Transverse colon (tissue), 4 donors: ENCODE measurements around the gene FXYD2. TPM values are rescaled to one million over a fixed set of nuclear protein-coding genes. Genes with fewer than 3 reads are reported as not detected.

Experiments used
- DNase-seq: peaks from one replicate; pipeline ENCODE4 v3.0.0-alpha.2; 2019
- H3K27ac ChIP-seq, 4 donors: fragments of 200-600 bp; sonication (generic); 2 replicates each; pipeline ENCODE4 v1.5.1; 2016 to 2018; ENCODE audit warnings: inconsistent platforms in 4 of 4
- H3K27me3 ChIP-seq: fragments of 200-600 bp; sonication (generic); 2 replicates; pipeline ENCODE4 v1.5.1; 2017; ENCODE audit warnings: inconsistent platforms
- H3K36me3 ChIP-seq, 4 donors: fragments of 200-600 bp; sonication (generic); 2 replicates each; pipeline ENCODE4 v1.5.1; 2017 to 2019; ENCODE audit warnings: inconsistent platforms in 4 of 4
- H3K4me1 ChIP-seq, 4 donors: fragments of 200-600 bp; sonication (generic); 2 replicates each; pipeline ENCODE4 v1.5.1; 2017 to 2020; ENCODE audit warnings: inconsistent platforms in 4 of 4
- H3K4me3 ChIP-seq, 4 donors: fragments of 200-600 bp; sonication (generic); 1 replicate in 1 of 4; 2 replicates in 3 of 4; pipeline versions ENCODE4 v1.5.1 to v1.6.1; 2017 to 2019; ENCODE audit warnings: inconsistent platforms in 4 of 4
- H3K9me3 ChIP-seq, 2 donors: fragments of 200-600 bp; sonication (generic); 2 replicates each; pipeline ENCODE4 v1.5.1; 2017 to 2019; ENCODE audit warnings: inconsistent platforms in 2 of 2
- CTCF ChIP-seq, 5 experiments: fragments of 200-600 bp in 3 of 5; fragments of 450-650 bp in 2 of 5; sonication (generic) in 3 of 5; IDR thresholded peaks; 1 replicate in 2 of 5; 2 replicates in 3 of 5; pipeline ENCODE4 v1.5.1; 2016 to 2017; ENCODE audit warnings: antibody characterized with exemption in 5 of 5, inconsistent platforms in 3 of 5, mild to moderate bottlenecking in 2 of 5, moderate library complexity in 1 of 5
- EP300 ChIP-seq: sonication (generic); formaldehyde crosslinking; IDR thresholded peaks from one replicate; pipeline ENCODE4 v1.6.1; 2017; ENCODE audit warnings: antibody characterized with exemption, low read depth
- POLR2A ChIP-seq: fragments of 450-650 bp; IDR thresholded peaks from one replicate; pipeline ENCODE4 v1.6.1; 2016; ENCODE audit warnings: antibody characterized with exemption, mild to moderate bottlenecking, moderate library complexity
- POLR2AphosphoS5 ChIP-seq, 3 donors: sonication (generic); formaldehyde crosslinking; IDR thresholded peaks; one replicate each; pipeline ENCODE4 v1.6.1; 2016; ENCODE audit warnings: antibody characterized with exemption in 3 of 3
- WGBS, 2 donors: methylation state at CpG; one replicate each; pipeline ENCODE4 v1.1.5; 2018; ENCODE audit warnings: low coverage in 1 of 2; 5-methylcytosine and 5-hydroxymethylcytosine counted together
- in situ Hi-C, 4 donors: fragments of 200-750 bp; cut with MboI; loops; one replicate each; pipeline versions ENCODE4 v1.15.0 to v1.15.1; 2017; ENCODE audit warnings: low sequenced_read_pairs in 3 of 4, low pct_ligation_motif_present in 1 of 4, low pct_unique_long_range_greater_than_20kb in 1 of 4
- intact Hi-C: fragments of 100-400 bp; cut with DNase I; formaldehyde crosslinking; loops from one replicate; pipeline ENCODE4 v1.15.1; 2023; ENCODE audit warnings: low total_unique reads
- total RNA-seq, 4 donors: library from RNA; depleted of rRNA; stranded (reverse); fragments of >200 nt; gene quantifications; one replicate each; pipeline ENCODE4 v1.1.0, GENCODE V29; 2016

FXYD2 gene
- total RNA-seq, 4 donors from 2014 or later: 0.64 to 1.2 (median 1.1) TPM; not detected in 1

GRCh38 chr11:117839380-117839881, 14.9 kb upstream of the FXYD2 start:
- DNase-seq: peak; percentile 3
- no peaks in the 10 kb centered on the region for H3K9me3 ChIP-seq
- 64 to 70% methylated on average over 2 to 7 of the region's 7 CpGs for WGBS, 2 donors
- H3K27ac ChIP-seq: no peak overlapping the region
- H3K36me3 ChIP-seq: no peaks in the 10 kb centered on the region
- H3K4me1 ChIP-seq: peaks cover 0 to 12% (median 0%) of the 10 kb centered on the region in 4 donors
- TF ChIP-seq CTCF (IDR thresholded peaks at IDR 0.05): no peak
- no peak for TF ChIP-seq POLR2A
- no peak for TF ChIP-seq EP300
- no peak for TF ChIP-seq POLR2AphosphoS5 (IDR thresholded peaks at IDR 0.05)
- H3K27me3 ChIP-seq: no peaks in the 10 kb centered on the region
- intact Hi-C loops (no loop called here), in situ Hi-C loops (no loop called here)
- no peak overlapping the region for H3K4me3 ChIP-seq

GRCh38 chr11:117838901-117839300, 14.4 kb upstream of the FXYD2 start:
- in situ Hi-C loops: no loop called here
- intact Hi-C loops: no loop called here
- H3K4me1 ChIP-seq: peaks cover 0 to 8% (median 0%) of the 10 kb centered on the region in 4 donors
- H3K27me3 ChIP-seq: no peaks in the 10 kb centered on the region
- H3K9me3 ChIP-seq: no peaks in the 10 kb centered on the region
- no peaks in the 10 kb centered on the region for H3K36me3 ChIP-seq
- 67 to 78% methylated on average over 5 to 8 of the region's 8 CpGs for WGBS, 2 donors
- H3K4me3 ChIP-seq: no peak overlapping the region
- no peak overlapping the region for H3K27ac ChIP-seq
- TF ChIP-seq POLR2AphosphoS5 (IDR thresholded peaks at IDR 0.05) (no peak), POLR2A (no peak), CTCF (IDR thresholded peaks at IDR 0.05) (no peak), EP300 (no peak)
- no peak for DNase-seq

- Histone ChIP-seq H3K36me3 (no peaks in the 10 kb centered on the region), H3K27me3 (no peaks in the 10 kb centered on the region), H3K4me3 (no peak overlapping the region), H3K9me3 (no peaks in the 10 kb centered on the region), H3K27ac (no peak overlapping the region), H3K4me1 (peaks cover 0 to 15% (median 3%) of the 10 kb centered on the region in 4 donors)
- intact Hi-C loops (no loop called here), in situ Hi-C loops (no loop called here)
- peak; percentile 5 for DNase-seq
- WGBS, 2 donors: 45 to 72% methylated on average over 4 to 8 of the region's 8 CpGs
- TF ChIP-seq POLR2AphosphoS5 (IDR thresholded peaks at IDR 0.05) (no peak), POLR2A (no peak), CTCF (IDR thresholded peaks at IDR 0.05) (no peak), EP300 (no peak)
Measured at GRCh38 chr11:117837791-117838190, 13.2 kb upstream of the FXYD2 start.

GRCh38 chr11:117837070-117837776, 12.7 kb upstream of the FXYD2 start:
- no peak for TF ChIP-seq EP300
- TF ChIP-seq POLR2A: no peak
- TF ChIP-seq POLR2AphosphoS5 (IDR thresholded peaks at IDR 0.05): no peak
- TF ChIP-seq CTCF (IDR thresholded peaks at IDR 0.05): no peak
- peak; percentile 6 for DNase-seq
- intact Hi-C loops (no loop called here), in situ Hi-C loops (no loop called here)
- Histone ChIP-seq H3K27me3 (no peaks in the 10 kb centered on the region), H3K9me3 (no peaks in the 10 kb centered on the region), H3K4me3 (no peak overlapping the region), H3K36me3 (no peaks in the 10 kb centered on the region), H3K27ac (peak overlapping the region in 1 of 4 donors; percentile 4), H3K4me1 (peaks cover 0 to 15% (median 3%) of the 10 kb centered on the region in 4 donors)
- WGBS, 2 donors: 74% methylated on average over 18 of the region's 18 CpGs; no CpG with 5 or more reads in 1 of the 2 donors
